GM12872 (cell line): ENCODE data around the gene DLEC1.

Experiments
- TF ChIP-seq, protein P1 (sequence below): IDR thresholded peaks from 3 replicates; pipeline ENCODE4 v1.5.1; 2011; ENCODE audit warnings: low read depth, mild to moderate bottlenecking, low read length, moderate library complexity; ENCODE audit not compliant: insufficient read depth

Gene DLEC1

DNA sequence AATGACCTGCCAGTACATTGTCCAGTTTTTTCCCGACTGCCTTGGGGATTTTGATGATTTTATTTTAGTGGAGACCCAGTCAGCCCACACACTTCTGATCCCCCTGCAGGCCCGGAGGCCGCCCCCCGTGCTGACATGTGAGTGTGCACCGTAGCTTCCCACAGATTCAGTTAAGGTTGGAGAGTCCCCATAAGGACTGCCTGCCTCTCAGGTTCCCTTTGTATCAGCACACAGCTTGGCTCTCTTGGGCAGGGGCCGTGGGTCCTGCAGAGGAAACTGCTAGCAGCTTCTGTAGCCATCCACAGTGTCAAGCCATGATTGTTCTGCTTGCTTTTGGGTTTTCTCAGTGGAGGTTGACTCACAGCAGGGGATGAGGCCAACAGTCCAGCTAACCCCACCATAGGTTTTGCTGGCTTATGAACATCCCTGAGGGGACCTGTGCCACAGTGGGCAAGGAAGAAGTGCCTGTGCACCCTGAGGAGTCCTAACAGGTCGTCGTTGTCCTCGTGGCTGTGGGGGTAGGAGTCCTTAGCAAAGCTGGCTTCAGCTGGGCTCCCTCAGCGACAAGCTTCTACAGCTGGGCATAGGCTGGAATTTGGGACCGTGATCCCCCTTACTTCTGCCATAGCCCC is 46.4 kb downstream of the DLEC1 start:
- TF ChIP-seq, protein P1, sequence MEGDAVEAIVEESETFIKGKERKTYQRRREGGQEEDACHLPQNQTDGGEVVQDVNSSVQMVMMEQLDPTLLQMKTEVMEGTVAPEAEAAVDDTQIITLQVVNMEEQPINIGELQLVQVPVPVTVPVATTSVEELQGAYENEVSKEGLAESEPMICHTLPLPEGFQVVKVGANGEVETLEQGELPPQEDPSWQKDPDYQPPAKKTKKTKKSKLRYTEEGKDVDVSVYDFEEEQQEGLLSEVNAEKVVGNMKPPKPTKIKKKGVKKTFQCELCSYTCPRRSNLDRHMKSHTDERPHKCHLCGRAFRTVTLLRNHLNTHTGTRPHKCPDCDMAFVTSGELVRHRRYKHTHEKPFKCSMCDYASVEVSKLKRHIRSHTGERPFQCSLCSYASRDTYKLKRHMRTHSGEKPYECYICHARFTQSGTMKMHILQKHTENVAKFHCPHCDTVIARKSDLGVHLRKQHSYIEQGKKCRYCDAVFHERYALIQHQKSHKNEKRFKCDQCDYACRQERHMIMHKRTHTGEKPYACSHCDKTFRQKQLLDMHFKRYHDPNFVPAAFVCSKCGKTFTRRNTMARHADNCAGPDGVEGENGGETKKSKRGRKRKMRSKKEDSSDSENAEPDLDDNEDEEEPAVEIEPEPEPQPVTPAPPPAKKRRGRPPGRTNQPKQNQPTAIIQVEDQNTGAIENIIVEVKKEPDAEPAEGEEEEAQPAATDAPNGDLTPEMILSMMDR = no peak

DNA sequence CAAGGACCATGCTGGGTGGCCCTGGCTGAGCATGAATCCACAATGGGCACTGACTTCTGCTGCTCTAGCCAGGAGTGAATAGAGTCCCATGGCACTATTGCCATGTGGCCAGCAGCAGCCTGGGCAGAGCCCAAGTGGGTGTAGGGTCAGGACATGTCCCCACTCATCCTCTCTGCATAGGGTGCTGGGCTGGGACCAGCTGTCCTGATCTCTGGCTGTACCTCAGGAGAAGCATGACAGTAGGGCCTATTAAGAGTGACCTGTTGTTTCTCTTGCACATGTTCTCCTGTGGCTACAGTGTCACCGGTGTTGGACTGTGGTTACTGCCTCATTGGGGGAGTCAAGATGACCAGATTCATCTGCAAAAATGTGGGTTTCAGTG is 46.9 kb downstream of the DLEC1 start:
- TF ChIP-seq, protein P1 = no peak

DNA sequence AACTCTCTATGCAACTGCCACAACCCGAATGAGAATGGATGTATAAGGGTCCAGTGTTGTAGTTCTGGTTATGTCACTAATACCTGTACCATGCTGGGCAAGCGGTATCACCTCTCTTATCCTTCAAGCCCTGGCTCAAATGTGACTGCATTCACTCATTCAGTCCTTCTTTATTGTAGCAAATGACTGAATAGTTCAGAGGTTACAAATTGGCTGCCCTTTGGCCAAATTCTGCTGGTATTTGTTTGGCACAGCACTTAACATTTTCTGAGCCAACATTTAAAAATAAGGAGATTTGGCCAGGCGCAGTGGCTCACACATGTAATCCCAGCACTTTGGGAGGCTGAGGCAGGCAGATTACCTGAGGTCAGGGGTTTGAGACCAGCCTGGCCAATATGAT is 47.5 kb downstream of the DLEC1 start:
- TF ChIP-seq, protein P1 = no peak

DNA sequence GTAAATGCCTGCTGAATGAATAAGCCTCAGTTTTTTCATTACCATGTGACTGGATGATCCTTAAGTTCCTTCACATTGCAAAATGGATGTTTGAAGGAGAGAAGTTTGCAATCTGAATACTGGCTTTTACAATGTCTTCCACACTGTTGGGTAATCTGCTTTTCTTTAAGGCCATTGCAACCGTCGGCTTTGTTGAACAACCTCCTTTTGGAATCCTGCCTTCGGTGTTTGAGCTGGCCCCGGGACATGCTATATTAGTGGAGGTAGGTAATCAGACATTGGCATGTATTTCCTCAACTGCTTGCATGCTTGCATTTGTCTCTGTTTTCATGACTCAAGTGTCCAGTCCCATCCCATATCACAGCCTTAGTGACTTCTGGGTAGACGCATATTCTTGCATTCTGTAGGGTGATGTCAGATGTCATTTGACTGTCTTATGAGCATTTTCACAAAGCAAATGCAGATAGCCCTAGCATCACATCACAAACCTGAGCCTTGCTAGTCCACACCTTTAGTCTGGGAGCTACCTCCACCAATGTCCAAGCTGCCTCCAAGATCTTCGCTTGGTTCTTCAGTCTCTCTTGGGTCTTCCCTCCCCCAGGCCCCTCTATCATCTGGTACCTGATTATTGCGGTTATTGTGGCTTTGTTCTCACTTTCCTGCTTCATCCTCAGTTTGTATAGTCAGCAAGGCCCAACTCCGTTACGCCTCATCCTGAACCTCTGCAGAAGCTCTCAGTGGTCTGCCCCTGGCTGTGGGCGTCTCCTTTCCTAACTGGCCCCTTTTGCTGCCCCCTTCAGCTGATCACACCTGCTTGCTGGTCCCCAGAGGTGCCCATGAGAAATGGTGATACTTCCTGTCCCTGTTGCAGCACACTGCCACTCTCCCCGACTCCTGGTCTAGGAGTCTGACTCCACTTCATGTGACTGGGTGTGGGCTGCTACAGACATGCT is 49.4 kb downstream of the DLEC1 start:
- TF ChIP-seq, protein P1 = no peak

DNA sequence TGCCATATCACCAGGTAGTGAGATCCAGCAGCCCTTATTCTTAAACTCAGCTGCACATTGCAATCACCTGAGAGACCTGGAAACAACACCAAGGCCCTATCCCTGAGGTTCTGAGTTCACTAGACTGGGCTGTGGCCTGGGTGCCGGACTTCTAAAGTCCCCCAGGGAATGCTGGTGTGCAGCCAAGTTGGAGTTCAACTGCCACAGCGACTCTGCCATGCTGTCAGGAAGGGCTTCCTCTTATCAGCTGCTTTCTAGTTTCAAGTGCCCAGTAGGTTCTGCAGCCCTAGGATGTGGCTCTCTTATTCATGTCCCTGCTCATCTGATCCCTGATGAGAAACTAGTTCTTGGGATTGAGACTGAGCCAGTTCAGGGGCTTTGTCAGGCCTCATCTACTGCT is 50.2 kb downstream of the DLEC1 start:
- TF ChIP-seq, protein P1 = no peak

DNA sequence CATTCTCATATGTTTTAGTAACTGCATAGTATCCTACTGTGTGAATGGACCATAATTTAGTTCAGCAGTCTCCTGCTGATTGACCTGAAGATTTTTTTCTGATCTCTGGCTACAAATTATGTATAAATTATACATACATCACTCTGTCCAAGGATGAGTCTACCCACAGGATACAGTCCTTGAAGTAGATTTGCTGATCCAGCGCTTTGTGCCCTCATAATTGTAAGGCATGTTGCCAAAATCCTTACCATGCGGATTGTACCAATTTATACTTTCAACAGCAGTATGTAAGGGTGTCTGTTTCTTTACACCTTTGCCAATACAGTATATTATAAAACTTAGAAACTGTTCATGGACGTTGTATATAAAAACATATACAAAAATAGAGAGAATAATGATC is 51.4 kb downstream of the DLEC1 start:
- TF ChIP-seq, protein P1 = no peak

GRCh38 chr3:38094999-38095398 is 56.0 kb downstream of the DLEC1 start:
- TF ChIP-seq, protein P1 = no peak
